ENCODE results near the gene DPP6.
"Not testable (repeated sequence)": the region's sequence is repeated elsewhere in the genome, so short reads cannot be mapped to it uniquely, and the experiment has no call there.

DNA sequence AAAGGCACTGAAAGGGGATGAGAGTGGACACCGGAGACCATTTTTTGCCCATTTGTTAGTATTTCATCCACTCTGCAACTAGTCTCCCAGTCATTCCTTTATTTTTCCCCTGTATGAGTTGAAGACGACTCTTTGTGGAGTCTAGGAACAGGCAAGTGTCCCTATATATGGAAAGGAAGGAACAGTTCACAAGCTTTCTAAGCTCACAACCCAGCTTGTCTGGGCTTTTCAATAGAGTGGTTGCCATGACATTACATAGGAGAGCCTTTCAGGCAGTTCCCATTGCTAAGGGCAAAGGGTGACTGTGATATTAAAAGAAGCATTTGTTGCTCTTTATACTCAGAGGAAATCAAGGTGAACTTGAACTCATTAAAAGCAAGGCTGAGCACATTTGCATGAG is 33.8 kb upstream of the DPP6 start:
- TF ChIP-seq, protein P1, sequence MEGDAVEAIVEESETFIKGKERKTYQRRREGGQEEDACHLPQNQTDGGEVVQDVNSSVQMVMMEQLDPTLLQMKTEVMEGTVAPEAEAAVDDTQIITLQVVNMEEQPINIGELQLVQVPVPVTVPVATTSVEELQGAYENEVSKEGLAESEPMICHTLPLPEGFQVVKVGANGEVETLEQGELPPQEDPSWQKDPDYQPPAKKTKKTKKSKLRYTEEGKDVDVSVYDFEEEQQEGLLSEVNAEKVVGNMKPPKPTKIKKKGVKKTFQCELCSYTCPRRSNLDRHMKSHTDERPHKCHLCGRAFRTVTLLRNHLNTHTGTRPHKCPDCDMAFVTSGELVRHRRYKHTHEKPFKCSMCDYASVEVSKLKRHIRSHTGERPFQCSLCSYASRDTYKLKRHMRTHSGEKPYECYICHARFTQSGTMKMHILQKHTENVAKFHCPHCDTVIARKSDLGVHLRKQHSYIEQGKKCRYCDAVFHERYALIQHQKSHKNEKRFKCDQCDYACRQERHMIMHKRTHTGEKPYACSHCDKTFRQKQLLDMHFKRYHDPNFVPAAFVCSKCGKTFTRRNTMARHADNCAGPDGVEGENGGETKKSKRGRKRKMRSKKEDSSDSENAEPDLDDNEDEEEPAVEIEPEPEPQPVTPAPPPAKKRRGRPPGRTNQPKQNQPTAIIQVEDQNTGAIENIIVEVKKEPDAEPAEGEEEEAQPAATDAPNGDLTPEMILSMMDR (IDR thresholded peaks at IDR 0.05): not testable (repeated sequence)
- TF ChIP-seq POLR2A (IDR thresholded peaks at IDR 0.05): not testable (repeated sequence)

Data from heart left ventricle (tissue), 13 donors.